HG03103 (cell line): ENCODE measurements around the gene STRN4.

ENCODE experiments used
- ATAC-seq: cut with Tn5 transposase; IDR thresholded peaks from one replicate; pipeline ENCODE4 v1.9.1; 2021; ENCODE audit warnings: low read depth; ENCODE audit not compliant: unreplicated experiment

Gene STRN4

GRCh38 chr19:46745521-46746280 lies 549 bp downstream of the STRN4 start, which contains the start of gene FKRP:
FKRP (plus strand) TSS chr19:46746057; CDS start chr19:46755451, 9,394 bp downstream.
- no peak for ATAC-seq

DNA sequence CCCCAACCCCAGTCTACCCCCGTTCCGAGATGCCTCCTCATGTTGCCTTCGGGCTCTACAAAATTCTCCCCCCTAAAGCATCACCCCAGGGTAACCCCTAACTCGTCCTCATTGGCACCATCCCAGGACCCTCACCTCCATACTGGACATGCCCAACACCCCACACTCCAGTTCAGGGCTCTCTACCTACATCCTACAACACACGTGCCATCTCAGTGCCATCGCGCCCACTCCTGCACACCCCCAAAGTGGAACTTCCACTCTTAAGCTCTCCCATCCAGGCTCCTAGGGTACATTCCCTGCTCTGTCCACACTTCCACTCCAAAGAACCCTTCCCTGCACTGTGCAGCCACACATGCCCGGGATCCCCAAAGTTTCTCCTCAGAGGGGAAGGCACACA lies 1.2 kb downstream of the STRN4 start:
- no peak for ATAC-seq

DNA sequence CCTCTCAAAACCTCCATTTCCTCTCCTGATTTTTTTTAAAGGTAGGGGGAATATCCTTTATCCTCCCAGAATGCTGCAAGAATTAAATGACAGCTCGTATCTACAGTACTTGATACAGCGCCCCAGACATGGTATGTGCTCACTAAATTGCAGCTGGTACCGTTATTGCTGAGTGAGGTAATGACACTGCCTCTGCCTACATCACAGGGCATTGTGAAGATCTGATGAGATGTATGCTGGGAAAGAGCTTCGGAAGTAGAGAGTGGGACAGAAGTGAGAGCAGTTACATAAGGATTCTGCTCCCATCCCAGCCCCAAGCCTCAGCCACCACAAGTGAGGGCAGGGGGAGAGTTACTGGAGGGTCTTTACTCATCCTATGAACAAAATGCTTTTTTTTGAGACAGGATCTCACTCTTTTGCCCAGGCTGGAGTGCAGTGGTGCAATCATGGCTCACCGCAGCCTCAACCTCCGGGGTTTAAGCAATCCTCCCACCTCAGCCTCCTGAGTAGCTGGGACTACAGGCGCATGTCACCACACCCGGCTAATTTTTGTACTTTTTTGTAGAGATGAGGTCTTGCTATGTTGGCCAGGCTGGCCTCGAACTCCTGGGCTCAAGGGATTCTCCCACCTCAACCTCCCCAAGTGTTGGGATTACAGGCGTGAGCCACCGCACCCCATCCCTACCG lies 2.1 kb downstream of the STRN4 start:
- ATAC-seq = no peak

- ATAC-seq = no peak
Observed at GRCh38 chr19:46742926-46743480, 3.2 kb downstream of the STRN4 start.

- ATAC-seq = no peak
Observed at GRCh38 chr19:46741447-46741846, 4.8 kb downstream of the STRN4 start.

DNA sequence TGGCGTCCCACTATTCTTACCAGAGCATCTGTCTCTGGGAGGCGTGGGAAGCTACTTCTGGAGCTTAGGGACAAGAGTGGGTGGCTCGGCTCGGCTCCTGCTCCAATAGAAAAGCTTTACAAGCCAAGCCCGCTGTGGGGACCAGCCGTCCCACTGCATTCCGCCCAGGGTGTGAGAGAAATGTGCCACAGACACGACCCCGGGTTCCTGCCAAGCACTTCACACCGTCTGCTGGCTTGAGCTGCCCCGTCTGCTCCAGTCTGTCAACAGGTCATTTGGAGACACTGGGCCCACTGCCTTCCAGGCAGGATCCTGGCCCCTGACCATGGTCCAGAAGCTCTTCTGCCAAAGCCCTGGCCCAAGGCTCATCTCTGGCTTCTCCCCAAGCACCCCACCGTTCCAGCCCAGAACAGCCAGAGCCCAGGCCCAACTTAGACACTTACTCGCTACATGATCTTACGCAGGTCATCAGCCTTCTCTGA lies 6.9 kb downstream of the STRN4 start:
- ATAC-seq = no peak

DNA sequence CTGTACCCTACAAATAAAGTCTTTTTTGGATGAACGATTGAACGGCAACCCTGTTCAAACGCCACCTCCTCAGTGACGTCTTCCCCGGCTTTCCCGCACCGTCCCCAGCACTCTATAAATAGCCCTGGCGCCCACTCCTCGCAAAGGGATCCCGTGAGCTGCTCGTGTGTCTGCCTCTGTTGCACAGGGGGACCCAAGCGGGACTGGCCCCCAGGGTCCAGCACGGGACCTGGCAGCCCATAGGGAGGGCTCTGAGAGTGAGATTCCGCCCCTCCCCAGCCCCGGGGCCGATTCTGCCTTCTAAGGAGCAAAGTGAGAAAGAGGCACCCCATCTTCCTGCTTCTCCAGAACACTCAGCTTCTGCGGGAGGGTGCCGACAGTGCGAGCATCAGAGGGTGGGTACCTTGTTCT lies 8.5 kb downstream of the STRN4 start:
- no peak for ATAC-seq

- no peak for ATAC-seq
Observed at GRCh38 chr19:46737298-46737654, 9.0 kb downstream of the STRN4 start.

- no peak for ATAC-seq
Observed at GRCh38 chr19:46736531-46737297, 9.5 kb downstream of the STRN4 start.

GRCh38 chr19:46733690-46734292 lies 12.5 kb downstream of the STRN4 start:
- no peak for ATAC-seq

DNA sequence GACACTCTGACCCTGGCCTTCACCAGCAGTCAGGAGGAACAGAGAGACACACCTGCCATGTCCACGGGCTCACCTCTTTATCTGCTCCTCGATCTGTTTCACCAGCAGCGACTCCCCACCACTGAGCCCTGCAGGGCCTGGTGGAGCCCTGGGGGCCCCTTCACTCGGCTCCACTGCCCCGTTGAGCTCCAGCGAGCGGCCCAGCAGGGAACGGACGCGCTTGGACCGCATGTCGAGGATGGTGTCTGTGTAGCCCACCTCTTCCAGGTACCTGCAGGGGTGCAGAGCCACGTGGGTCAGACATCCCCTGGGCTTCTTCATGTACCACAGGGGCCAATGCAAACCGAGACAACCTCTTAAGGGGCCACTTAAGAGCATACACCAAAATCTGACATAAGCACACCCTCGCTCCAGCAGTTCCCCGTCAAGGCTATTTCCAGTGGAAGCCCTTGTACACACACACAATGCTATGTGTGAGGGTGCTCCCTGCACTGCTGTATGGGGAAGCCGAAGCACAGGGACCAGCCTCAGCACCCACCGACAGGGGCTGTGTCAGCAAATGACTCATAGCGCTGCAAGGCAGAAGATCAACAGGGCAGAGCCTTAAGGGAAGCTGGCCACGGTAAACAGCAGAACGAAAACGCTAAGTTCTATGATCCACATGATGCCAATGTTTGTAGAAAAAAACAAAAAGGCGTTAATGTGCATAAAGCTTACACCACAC lies 13.1 kb downstream of the STRN4 start:
- ATAC-seq = no peak

GRCh38 chr19:46732172-46732938 lies 13.9 kb downstream of the STRN4 start:
- ATAC-seq = no peak

- ATAC-seq = no peak
Observed at GRCh38 chr19:46731584-46731983, 14.7 kb downstream of the STRN4 start.

DNA sequence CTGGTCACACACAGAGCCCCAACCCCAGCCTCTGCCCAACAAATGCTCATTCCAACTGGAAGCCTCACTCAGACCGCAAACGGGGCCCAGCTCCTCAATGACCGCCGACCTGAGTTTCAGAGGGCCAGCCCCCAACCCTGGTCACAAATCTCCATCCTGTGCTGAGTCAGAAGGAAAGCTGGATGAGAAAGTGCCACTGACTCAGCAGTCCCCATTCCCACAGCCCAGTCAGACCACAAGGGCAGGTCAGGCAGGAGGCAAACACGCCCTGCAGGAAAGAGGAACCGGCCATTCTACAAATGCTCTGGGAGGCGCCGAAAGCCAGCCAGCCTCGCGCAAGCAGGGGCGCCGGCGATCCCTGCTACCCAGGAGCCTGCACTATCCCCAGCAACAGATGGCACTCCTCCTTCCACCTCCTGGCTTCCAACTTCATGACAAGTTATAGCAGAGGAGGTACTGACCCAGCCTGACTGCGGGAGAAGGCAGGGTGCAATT lies 15.2 kb downstream of the STRN4 start:
- ATAC-seq = no peak

DNA sequence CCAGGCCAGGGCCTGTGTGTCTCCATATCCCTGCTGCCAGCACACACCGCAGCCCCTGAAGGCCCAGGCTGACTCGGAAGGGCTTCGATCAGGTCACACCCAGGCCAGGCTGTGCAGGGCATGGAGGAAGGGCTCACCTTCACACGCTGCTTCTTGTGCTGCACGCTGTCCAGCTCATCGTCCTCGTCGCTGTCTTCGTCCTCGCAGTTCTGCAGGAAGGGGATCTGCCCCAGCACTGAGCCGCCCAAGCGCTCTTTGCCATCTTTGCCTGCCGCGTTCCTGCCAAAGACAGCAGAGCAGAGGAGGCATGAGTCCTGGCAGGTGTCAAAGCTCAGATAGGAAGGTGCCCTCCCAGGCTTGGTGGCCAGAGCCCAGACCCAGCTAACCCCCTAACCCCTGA lies 15.7 kb downstream of the STRN4 start:
- no peak for ATAC-seq

GRCh38 chr19:46730187-46730586 lies 16.1 kb downstream of the STRN4 start:
- ATAC-seq = no peak

- ATAC-seq = no peak
Observed at GRCh38 chr19:46729696-46730095, 16.6 kb downstream of the STRN4 start.

GRCh38 chr19:46728693-46729339 lies 17.4 kb downstream of the STRN4 start:
- no peak for ATAC-seq

GRCh38 chr19:46728208-46728607 lies 18.0 kb downstream of the STRN4 start:
- no peak for ATAC-seq
